ENCODE measurements around the gene MEF2C.

Gene MEF2C

DNA sequence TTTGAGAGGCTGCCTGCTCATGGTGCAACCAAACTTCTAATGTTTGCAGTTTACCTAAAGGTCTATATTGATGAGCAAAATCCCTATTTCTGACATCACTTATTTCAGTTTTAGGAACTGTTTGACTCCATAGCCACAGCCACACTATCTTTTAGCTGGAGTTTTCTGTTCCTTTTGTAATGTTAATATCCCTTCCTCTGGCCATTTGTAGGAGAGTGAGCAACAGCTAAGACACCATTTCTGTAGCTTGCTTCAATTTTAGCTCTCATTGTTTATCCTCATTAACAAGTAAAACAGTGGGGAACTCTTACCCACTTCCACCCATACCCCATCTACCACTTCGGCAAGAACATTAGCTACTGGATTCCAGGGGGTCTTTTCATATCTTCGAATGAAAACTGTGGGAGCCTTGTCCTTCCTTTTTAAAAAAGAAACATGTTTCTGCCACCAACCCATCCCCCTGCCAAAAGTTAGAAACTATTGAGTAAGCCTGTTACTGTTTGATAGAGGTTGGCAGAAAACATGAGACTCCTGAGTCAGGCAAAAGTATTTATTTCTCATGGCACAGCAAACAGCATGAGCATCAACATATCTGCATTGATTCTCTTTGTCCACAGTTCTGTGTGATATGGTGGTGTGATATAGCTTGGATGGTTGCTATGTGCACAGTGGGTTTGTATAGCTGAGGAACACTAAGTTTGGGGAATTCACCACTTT is 174.1 kb downstream of the MEF2C start:
- no peak for DNase-seq (ENCODE audit: low read depth)

- no peak for DNase-seq (ENCODE audit: low read depth)
Observed at GRCh38 chr5:88708021-88708420, 175.0 kb downstream of the MEF2C start.

- no peak for DNase-seq (ENCODE audit: low read depth)
Observed at GRCh38 chr5:88707216-88707965, 175.6 kb downstream of the MEF2C start.

DNA sequence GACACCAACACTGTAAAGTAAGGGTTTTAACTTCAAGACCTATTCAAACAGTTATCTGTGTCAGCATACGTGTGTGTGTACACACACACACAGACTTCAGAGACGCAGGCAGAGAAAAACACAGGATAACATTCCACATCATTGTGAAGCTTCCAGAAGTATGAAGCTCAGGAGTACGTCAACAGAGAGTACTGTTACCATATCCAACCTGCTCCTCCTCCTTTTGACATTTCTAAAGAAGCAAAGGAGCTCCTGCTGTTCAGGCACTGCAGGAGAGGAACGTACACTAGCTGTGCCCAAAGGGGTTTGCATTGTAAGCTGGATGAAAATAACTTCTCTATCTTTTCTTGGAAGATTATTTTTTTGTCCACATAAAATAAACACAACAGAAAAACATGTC is 180.7 kb downstream of the MEF2C start:
- DNase-seq (ENCODE audit: low read depth), result no peak

- DNase-seq (ENCODE audit: low read depth), result no peak
Observed at GRCh38 chr5:88700121-88700520, 182.9 kb downstream of the MEF2C start.

DNA sequence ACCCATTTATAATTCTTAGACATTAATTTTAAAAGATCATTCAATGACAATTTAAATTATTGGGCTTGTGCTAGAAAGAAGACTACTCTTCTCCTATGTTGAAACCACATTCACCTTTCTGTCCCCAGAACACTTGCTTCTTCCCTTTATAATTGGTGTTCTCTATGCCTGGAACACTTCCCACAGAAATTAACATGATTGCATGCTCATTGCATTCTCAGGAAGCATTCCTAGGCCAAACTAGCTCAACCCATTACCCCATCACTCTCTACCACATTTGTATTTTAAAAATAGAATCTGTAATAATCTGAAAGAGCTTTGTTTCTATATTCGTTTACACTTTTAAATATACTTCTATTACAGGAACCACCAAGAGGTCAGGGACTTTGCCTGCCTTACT is 184.7 kb downstream of the MEF2C start:
- DNase-seq (ENCODE audit: low read depth), result no peak

GRCh38 chr5:88696466-88696865 is 186.5 kb downstream of the MEF2C start:
- DNase-seq (ENCODE audit: low read depth), result no peak

DNA sequence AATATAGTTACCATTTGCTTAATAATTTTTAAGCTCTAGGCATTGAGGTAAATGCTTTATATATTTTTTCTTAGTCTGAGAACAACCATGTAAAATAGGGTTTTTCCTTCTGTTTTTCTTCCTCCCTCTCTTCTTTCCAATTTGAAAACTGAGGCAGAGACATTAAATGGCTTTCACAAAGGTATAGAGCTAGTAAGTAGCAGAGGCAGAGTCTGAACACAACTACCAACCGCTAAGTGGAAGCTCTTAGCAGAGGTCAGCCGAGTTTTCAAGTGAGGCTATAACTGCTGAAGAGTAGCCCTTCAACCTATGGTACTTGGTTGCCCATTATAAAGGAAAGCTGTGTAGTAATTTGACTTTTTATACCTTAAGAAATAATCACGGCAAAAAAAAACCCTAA is 187.1 kb downstream of the MEF2C start:
- no peak for DNase-seq (ENCODE audit: low read depth)

DNA sequence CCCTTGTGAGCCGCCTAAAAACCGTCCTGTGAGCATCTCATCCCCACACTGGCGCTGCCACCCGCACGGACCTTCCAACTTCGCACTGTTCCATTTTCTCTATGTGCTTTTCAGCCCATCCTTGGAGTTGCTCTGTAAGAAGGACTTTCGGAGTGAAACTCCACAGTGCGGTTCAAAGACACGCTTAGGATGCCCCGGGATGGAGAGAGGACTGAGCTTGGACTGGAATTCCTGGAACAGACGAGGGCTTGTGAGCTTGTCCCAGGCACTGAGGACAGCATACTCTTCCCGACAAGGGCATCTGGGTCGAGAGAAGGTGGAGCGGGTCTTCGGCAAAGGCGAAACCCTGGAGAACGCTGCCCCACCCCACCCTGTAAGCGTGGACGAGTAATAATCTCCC is 187.8 kb downstream of the MEF2C start:
- no peak for DNase-seq (ENCODE audit: low read depth)

- no peak for DNase-seq (ENCODE audit: low read depth)
Observed at GRCh38 chr5:88694023-88694679, 188.8 kb downstream of the MEF2C start.

GRCh38 chr5:88693071-88693932 is 189.7 kb downstream of the MEF2C start:
- DNase-seq (ENCODE audit: low read depth), result no peak

DNA sequence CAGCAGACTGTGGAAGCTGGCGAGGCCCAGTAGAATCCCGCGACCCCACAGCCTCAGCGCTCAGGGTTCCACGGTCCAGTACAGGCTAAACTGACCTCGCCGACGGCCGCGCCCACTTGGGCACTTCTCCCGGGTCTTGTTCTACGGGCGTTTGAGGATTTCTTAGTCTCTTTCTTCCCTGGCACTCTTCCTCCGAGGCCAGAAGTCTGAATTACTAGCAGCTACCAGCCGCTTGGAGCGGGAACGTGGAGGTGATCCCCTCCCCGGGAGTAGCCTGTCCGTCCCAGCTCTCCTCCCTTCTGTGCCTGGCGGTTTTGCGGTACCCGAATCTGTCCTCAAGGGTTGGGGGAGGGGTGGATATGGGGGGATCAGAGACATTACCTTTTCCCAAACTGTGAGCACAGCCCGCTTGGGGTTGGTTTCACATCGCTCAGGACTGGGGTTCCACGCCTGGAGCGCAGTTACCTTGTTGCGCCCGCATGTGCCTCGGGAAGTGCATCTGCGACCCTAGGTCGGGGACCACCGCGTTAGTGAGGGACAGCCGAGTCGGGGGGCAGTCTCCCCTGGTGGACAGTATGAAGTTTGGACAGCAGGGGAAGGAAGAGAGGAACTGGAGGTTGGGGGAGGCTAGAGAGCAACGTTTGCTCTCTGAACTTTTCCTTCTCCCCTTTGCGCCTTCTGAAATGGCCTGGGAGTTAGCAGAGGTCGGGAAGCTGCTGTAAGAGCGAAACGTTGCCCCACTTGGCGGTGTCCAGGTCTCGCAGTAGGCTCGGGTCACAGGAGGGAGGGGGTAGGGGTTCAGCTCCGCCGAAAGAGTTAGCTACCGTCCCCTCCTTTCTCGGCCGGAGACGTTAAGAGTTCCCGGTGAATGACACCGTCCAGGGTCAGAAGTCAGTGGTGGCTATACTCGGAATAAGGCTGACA is 190.8 kb downstream of the MEF2C start:
- no peak for DNase-seq (ENCODE audit: low read depth)

- no peak for DNase-seq (ENCODE audit: low read depth)
Observed at GRCh38 chr5:88691230-88691582, 191.8 kb downstream of the MEF2C start.

GRCh38 chr5:88690409-88691229 is 192.4 kb downstream of the MEF2C start:
- DNase-seq (ENCODE audit: low read depth), result peak; percentile 25

DNA sequence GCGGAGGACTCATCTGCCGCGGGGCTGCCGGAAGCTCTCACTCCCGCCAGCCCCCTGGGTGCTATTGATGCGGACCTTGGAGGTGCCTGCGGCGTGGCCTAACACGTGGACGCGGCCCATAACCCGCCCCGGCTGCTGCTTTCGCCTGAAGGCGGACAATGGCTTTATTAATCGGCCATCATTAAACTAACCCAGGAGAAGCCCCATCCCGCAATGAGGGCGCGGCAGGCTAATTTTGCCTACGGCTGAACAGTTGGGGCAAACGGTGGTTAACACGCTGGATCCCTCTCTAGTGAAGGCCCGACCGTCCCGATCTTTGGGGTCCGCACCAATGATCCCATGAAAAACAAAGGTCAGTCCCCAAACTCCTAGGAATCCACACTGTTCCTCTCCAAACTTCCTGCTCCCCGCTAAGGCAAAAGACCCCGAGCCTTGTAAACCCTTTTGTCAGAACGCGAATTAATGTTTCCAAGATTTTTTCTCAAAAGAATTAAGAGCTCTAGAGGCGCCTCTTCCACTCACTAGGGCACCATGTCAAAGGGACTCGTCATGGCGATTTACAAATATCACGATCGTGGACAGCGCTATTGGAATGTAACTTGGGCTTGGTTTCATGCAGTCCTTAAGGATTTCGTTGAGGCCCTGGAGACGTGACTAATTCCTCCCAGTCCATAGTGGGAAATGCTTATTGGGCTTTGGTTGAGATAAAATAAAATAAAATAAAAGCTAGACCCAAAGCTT is 193.1 kb downstream of the MEF2C start:
- DNase-seq (ENCODE audit: low read depth), result no peak

GRCh38 chr5:88688984-88689667 is 193.9 kb downstream of the MEF2C start:
- no peak for DNase-seq (ENCODE audit: low read depth)

GRCh38 chr5:88688156-88688983 is 194.6 kb downstream of the MEF2C start:
- no peak for DNase-seq (ENCODE audit: low read depth)

GRCh38 chr5:88687373-88687911 is 195.5 kb downstream of the MEF2C start:
- no peak for DNase-seq (ENCODE audit: low read depth)
